Esophagus squamous epithelium (tissue), 4 donors: ENCODE results near the gene CXorf49B.
"Not testable (repeated sequence)": the region's sequence is repeated elsewhere in the genome, so short reads cannot be mapped to it uniquely, and the experiment has no call there.

Experiments
- POLR2A ChIP-seq, 4 donors: fragments of 450-650 bp; IDR thresholded peaks; one replicate each; pipeline ENCODE4 v1.6.1; 2017; ENCODE audit warnings: antibody characterized with exemption in 4 of 4, mild to moderate bottlenecking in 4 of 4, moderate library complexity in 3 of 4
- TF ChIP-seq, protein P1 (sequence below), 6 experiments: fragments of 450-650 bp in 4 of 6; fragments of 200-600 bp in 2 of 6; sonication (generic) in 2 of 6; IDR thresholded peaks; one replicate each; pipeline ENCODE4 v1.5.1; 2016 to 2019; ENCODE audit warnings: antibody characterized with exemption in 6 of 6, mild to moderate bottlenecking in 4 of 6, moderate library complexity in 4 of 6

DNA sequence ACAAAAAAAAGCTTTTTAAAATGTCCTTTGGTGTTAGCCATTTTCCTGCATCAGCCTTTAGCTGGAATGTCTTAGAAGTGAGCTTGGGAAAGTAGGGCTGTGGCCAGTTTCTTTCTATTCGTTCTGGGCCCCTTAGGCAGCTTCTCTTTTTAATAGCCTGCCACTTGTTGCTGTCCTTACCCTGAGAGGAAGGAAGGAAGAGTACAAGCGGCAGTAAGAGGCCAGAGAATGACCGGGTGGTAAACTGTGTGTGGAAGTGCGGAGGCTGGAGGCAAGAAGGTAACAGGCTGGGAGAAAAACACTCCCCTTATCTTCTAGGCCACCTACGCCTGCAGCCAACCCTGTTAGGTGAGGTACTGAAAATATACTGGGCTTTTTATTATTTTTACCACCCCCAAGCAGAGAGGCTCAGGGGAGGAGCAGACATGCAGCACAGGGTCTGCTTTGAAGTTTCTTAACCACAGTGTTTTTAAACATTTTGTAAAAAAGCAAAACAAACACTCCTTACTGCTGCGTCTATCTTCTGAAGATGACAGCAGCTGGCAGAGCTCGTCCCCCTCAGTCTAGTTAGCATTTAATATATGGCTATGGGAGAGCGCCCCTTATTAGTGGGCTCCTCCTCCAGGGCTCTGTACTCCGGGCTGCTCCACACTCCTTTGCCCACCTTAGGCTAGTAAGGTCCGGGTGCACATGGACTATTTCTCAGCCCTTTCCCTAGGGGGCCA is 19.2 kb downstream of the CXorf49B start:
- TF ChIP-seq, protein P1, sequence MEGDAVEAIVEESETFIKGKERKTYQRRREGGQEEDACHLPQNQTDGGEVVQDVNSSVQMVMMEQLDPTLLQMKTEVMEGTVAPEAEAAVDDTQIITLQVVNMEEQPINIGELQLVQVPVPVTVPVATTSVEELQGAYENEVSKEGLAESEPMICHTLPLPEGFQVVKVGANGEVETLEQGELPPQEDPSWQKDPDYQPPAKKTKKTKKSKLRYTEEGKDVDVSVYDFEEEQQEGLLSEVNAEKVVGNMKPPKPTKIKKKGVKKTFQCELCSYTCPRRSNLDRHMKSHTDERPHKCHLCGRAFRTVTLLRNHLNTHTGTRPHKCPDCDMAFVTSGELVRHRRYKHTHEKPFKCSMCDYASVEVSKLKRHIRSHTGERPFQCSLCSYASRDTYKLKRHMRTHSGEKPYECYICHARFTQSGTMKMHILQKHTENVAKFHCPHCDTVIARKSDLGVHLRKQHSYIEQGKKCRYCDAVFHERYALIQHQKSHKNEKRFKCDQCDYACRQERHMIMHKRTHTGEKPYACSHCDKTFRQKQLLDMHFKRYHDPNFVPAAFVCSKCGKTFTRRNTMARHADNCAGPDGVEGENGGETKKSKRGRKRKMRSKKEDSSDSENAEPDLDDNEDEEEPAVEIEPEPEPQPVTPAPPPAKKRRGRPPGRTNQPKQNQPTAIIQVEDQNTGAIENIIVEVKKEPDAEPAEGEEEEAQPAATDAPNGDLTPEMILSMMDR (IDR thresholded peaks at IDR 0.05) = not testable (repeated sequence)
- TF ChIP-seq POLR2A (IDR thresholded peaks at IDR 0.05) = not testable (repeated sequence)
